Tongue (tissue), 2 donors: Measurements from ENCODE around the gene MBD3L2. TPM values are rescaled to one million over a fixed set of nuclear protein-coding genes. Genes with fewer than 3 reads are reported as not detected.

ENCODE experiments used
- DNase-seq: peaks from one replicate; pipeline ENCODE4 v3.0.0-alpha.2; 2015
- total RNA-seq: library from RNA; depleted of rRNA; stranded (reverse); fragments of >200 nt; gene quantifications from one replicate; pipeline ENCODE4 v1.2.3, GENCODE V29; 2014

Gene MBD3L2
- total RNA-seq, 1 donor from 2014 or later, result not detected

GRCh38 chr19:7063339-7063738 lies 14.2 kb downstream of the MBD3L2 start:
- no peak for DNase-seq

GRCh38 chr19:7063764-7064418 lies 14.8 kb downstream of the MBD3L2 start:
- no peak for DNase-seq

- DNase-seq, result peak; percentile 24
Observed at GRCh38 chr19:7067122-7067521, 18.0 kb downstream of the MBD3L2 start.

DNA sequence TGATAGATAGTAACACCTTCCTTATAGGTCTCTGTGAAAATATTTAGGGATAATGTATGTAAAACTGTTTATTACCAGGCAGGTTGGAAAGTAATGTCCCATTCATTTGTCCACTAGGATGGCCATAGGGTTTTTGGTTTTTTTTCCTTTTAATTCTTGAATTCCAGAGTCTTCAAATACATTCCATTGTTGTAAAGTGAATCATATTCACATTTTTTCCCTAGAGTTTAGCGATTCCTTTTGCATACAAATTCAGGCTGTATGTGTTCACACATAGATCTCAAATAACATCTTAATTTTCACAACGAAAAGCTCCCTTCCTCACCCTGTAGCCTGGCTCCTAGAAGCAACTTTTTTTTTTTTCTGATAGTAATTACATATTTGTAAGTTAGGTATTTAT lies 18.6 kb downstream of the MBD3L2 start:
- no peak for DNase-seq

DNA sequence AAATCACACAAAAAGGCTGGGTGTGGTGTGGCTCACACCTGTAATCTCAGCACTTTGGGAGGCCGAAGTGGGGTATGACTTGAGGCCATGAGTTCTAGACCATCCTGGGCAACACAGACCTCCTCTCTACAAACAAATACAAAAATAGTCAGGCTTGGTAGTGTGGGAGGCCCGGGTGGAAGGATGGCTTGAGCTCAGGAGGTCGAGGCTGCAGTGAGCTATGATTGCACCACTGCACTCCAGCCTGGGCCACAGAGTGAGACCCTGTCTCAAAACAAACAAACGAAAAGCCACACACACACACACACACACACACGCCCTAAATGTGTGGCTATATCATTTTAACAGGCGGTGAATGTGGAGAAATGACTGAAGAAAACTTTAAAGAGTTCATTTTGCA lies 19.5 kb downstream of the MBD3L2 start:
- no peak for DNase-seq

- peak; percentile 99 for DNase-seq
Observed at GRCh38 chr19:7069042-7069903, 20.2 kb downstream of the MBD3L2 start, which contains the start of gene ZNF557. TSS of gene ZNF557 (plus strand) at chr19:7069703. CDS start at chr19:7075075, 5,372 bp downstream.

GRCh38 chr19:7069904-7070226 lies 20.7 kb downstream of the MBD3L2 start:
- DNase-seq, result no peak

DNA sequence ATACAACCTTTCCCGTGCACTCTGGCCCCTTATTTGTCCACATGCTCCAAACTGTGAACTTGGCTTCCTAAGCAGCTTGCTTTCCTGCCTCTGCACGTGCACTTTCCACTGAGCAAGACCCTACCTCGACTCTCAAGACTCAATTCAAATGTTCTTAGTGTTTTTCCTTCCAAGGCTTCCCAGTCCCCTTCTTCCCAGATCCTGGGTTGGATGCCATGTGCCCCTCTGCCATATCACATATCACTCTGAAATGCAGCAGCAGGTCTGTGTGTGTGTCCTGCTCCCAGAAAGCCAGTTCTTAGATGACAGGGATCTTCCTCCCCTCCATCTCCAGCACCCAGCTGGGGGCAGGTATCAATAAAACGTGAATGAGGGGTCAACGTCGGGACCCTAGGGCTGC lies 23.4 kb downstream of the MBD3L2 start:
- DNase-seq, result no peak

DNA sequence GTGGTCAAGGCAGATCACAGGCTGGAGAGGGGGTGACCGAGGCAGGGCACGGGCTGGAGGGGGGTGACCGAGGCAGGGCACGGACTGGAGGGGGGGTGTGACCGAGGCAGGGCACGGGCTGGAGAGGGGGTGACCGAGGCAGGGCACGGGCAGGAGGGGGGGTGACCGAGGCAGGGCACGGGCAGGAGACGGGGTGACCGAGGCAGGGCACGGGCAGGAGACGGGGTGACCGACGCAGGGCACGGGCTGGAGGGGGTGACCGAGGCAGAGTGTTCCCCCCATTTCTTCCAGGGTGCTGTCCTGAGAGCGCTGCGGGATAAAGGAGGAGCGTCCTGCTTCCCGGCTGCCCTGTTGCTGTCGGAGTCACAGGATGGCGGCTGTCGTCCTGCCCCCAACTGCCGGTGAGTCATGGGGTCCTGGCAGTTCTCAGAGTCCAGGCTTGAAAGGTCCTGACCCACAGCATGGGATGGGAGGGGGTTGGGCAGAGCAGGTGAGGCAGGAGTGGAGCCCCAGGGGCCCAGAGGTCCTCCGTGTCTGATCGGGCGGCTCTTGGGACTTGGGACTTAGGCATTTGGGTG lies 25.7 kb downstream of the MBD3L2 start:
- DNase-seq, result no peak

GRCh38 chr19:7076151-7076550 lies 27.0 kb downstream of the MBD3L2 start:
- DNase-seq, result no peak

- no peak for DNase-seq
Observed at GRCh38 chr19:7078008-7078407, 28.9 kb downstream of the MBD3L2 start.

GRCh38 chr19:7083076-7083956 lies 34.2 kb downstream of the MBD3L2 start:
- no peak for DNase-seq

DNA sequence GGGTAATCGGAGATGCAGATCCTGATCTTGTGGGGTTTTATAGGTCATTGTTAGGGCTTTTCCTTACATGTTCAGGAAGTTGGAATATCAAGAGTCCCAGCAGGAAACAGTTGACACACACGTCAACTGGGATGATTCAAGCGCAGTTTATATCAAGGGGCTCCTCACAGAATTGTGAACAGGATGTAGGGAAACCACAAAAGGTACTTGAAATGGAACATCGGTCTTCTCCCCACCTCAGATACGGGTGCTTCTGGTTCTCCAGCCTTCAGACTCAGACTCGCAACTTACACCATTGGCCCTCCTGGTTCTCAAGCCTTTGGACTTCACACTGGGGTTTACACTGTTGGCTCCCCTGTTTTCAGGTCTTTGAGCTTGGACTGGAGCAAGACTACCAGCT lies 39.9 kb downstream of the MBD3L2 start:
- no peak for DNase-seq

- DNase-seq, result no peak
Observed at GRCh38 chr19:7098096-7098495, 49.0 kb downstream of the MBD3L2 start.

DNA sequence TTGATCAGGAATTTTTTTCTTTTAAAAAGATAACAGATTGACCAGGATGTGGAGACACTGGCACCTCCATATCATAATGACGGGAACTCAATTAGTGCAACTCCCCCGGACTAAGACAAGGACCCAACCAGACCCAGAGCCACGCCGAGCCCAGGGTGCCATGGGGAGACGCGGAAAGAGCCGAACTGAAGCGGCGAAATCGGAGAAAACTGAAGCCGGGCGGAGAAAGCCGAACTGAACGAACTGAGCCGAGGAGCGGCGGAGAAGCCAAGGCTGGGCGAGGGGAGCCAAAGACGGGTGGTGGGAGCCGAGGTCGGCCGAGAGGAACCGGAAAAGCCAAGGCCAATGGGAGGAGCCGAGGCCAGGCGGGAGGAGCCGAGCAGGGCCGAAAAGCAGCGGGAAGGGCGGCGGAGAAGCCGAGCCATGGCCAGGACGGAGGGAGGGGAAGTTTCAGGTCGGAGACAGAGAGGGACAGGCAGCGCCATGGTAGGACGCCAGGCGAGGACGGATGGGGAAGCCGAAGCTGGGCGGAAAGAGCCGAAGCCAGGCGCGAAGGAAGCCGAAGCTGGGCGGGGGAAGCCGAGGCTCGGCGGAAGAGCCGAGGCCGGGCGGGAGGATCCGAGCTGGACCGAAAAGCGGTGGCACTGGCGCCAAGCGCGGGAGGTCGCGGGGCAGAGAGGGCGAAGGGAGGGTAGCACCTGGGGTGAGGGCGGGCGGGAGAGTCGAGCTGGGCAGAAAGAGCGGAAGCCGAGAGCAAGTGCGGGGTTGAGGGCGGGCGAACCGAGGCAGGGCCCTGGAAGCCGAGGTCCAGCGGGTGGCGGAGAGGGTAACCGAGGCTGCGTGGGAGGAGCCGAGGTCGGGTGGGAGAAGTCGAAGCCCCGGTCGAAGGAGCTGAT lies 49.8 kb downstream of the MBD3L2 start:
- peak; percentile 97 for DNase-seq

- DNase-seq, result no peak
Observed at GRCh38 chr19:7099597-7099921, 50.4 kb downstream of the MBD3L2 start.

Other genes starting within 250 kb of the MBD3L2 start
- 0.21 TPM for gene ADGRE1, start 161.7 kb upstream of the MBD3L2 start, total RNA-seq
- not detected for gene MBD3L2B, start 27.9 kb upstream of the MBD3L2 start, total RNA-seq
- not detected for gene MBD3L5, start 18.7 kb upstream of the MBD3L2 start, total RNA-seq
- gene MBD3L4, start 9.1 kb upstream of the MBD3L2 start, total RNA-seq, result not detected
- not detected for gene MBD3L3, start 9.4 kb downstream of the MBD3L2 start, total RNA-seq
- 15.3 TPM for gene ZNF557, start 20.4 kb downstream of the MBD3L2 start, total RNA-seq
- 54.2 TPM for gene INSR, start 245.1 kb downstream of the MBD3L2 start, total RNA-seq